Measurements from ENCODE around the gene PCNX2. TPM values are rescaled to one million over a fixed set of nuclear protein-coding genes. Genes with fewer than 3 reads are reported as not detected.

Gene PCNX2
- total and polyA plus RNA-seq, 2 donors (not counting 1 experiment from before 2014, with no cell fraction given) = 17.6 to 34.7 TPM

DNA sequence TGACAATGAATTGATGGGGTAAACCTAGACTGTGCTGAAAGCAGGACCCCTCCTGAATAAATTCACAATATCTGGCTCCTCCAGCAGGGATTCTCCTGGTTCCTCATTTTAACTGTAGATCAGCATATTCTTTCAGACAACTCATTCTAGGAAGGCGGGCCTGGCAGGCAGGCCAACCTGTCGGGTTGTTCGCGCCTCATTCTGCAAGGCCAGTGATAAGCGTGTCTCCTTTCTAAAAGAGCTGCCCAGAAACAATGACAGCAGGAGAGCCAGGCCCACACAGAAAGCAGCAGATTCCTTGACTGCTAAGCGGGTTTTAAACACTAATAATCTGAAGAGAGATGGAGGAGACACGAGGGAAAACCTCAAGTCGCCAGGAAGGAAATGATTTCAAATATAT, 275.1 kb downstream of the PCNX2 start:
- no peak for DNase-seq
- Histone ChIP-seq H3K9ac (ENCODE audit: low read length) (no peak overlapping the region), H3K4me1 (ENCODE audit: control insufficient read depth in 2 of 2, insufficient read depth in 2 of 2, low read length in 2 of 2) (no peaks in the 10 kb centered on the region), H3K4me3 (ENCODE audit: control extremely low read depth in 1 of 5, extremely low read depth in 1 of 5, insufficient read depth in 1 of 5, low read depth in 2 of 5, low read length in 4 of 5) (no peak overlapping the region), H2AFZ (ENCODE audit: insufficient read depth, low read depth, low read length, poor library complexity, severe bottlenecking) (no peak overlapping the region), H3K79me2 (ENCODE audit: control insufficient read depth, insufficient read depth, low read length) (no peaks in the 10 kb centered on the region), H3K4me2 (replicated peaks; ENCODE audit: low read depth, low read length, poor library complexity, severe bottlenecking) (no peak overlapping the region), H3K27me3 (replicated peaks in 1 of 4; ENCODE audit: control extremely low read depth in 1 of 4, control insufficient read depth in 3 of 4, insufficient read depth in 4 of 4, low read length in 3 of 4) (no peaks in the 10 kb centered on the region), H3K9me3 (ENCODE audit: control extremely low read depth in 1 of 3, control insufficient read depth in 2 of 3, insufficient read depth in 1 of 3, low read length in 2 of 3) (peaks cover 0 to 2% (median 0%) of the 10 kb centered on the region in 3 donors), H3K36me3 (replicated peaks in 1 of 2; ENCODE audit: control extremely low read depth in 1 of 2, control insufficient read depth in 1 of 2, extremely low read depth in 1 of 2, insufficient read depth in 2 of 2, low read length in 1 of 2) (no peaks in the 10 kb centered on the region), H4K20me1 (ENCODE audit: control insufficient read depth, insufficient read depth, low read length, poor library complexity, severe bottlenecking) (no peaks in the 10 kb centered on the region), H3K27ac (ENCODE audit: low read length in 2 of 2) (no peak overlapping the region)
- intact Hi-C loops (cut with micrococcal nuclease) = no loop called here
- no peak overlapping the region for H3K27ac Mint-ChIP-seq
- ATAC-seq (ENCODE audit: low read depth) = no peak
- TF ChIP-seq, protein P1, sequence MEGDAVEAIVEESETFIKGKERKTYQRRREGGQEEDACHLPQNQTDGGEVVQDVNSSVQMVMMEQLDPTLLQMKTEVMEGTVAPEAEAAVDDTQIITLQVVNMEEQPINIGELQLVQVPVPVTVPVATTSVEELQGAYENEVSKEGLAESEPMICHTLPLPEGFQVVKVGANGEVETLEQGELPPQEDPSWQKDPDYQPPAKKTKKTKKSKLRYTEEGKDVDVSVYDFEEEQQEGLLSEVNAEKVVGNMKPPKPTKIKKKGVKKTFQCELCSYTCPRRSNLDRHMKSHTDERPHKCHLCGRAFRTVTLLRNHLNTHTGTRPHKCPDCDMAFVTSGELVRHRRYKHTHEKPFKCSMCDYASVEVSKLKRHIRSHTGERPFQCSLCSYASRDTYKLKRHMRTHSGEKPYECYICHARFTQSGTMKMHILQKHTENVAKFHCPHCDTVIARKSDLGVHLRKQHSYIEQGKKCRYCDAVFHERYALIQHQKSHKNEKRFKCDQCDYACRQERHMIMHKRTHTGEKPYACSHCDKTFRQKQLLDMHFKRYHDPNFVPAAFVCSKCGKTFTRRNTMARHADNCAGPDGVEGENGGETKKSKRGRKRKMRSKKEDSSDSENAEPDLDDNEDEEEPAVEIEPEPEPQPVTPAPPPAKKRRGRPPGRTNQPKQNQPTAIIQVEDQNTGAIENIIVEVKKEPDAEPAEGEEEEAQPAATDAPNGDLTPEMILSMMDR (IDR thresholded peaks at IDR 0.05) = no peak
- no peak for TF ChIP-seq EZH2 (IDR thresholded peaks at IDR 0.05; ENCODE audit: borderline replicate concordance, insufficient read depth, low read depth, low read length, poor library complexity, severe bottlenecking)
- no peaks in the 10 kb centered on the region for H3K4me1 Mint-ChIP-seq
- no peak overlapping the region for H3K4me3 Mint-ChIP-seq
- H3K9me3 Mint-ChIP-seq (ENCODE audit: insufficient read depth) = no peaks in the 10 kb centered on the region
- 51% methylated on average over 6 of the region's 8 CpGs for WGBS (ENCODE audit: insufficient coverage)
- CTCF ChIA-PET = no interaction called here
- H3K27me3 Mint-ChIP-seq = no peaks in the 10 kb centered on the region
- POLR2A ChIA-PET = no interaction called here

DNA sequence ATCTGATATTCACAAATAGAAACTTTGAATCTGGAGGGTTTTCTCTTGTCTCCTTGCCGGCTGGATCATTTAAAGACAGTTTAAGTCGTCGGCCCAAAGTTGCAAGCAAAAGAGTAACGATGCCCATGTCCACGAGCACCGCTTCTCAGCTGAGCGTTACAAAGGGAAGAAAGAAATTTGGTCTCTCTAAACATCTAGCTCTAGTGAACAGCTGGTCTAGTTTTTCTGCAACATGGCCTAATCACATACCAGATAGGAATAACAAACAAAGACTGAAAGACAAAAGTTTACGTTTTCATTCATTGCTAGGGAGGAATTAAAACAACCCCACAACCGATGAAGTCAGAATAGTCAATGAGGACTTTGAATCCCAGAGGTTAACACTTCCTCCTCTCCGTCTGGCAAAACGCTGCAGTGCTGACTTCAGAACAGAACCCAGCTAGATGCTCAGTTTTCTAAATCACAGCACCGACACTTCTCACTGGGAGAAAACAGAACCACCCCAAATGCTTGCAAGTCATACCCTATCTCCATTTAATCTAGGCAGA, 275.7 kb downstream of the PCNX2 start:
- H3K27ac ChIP-seq (ENCODE audit: low read length in 2 of 2) = no peak overlapping the region
- no peak overlapping the region for H2AFZ ChIP-seq (ENCODE audit: insufficient read depth, low read depth, low read length, poor library complexity, severe bottlenecking)
- TF ChIP-seq, protein P1 (IDR thresholded peaks at IDR 0.05) = no peak
- no peak for TF ChIP-seq EZH2 (IDR thresholded peaks at IDR 0.05; ENCODE audit: borderline replicate concordance, insufficient read depth, low read depth, low read length, poor library complexity, severe bottlenecking)
- H3K4me2 ChIP-seq (replicated peaks; ENCODE audit: low read depth, low read length, poor library complexity, severe bottlenecking) = no peak overlapping the region
- H3K9me3 ChIP-seq (ENCODE audit: control extremely low read depth in 1 of 3, control insufficient read depth in 2 of 3, insufficient read depth in 1 of 3, low read length in 2 of 3) = peaks cover 0 to 2% (median 0%) of the 10 kb centered on the region in 3 donors
- CTCF ChIA-PET = no interaction called here
- Mint-ChIP-seq H3K27ac (no peak overlapping the region), H3K9me3 (ENCODE audit: insufficient read depth) (no peaks in the 10 kb centered on the region), H3K4me1 (no peaks in the 10 kb centered on the region), H3K27me3 (no peaks in the 10 kb centered on the region), H3K4me3 (no peak overlapping the region)
- POLR2A ChIA-PET = no interaction called here
- WGBS (ENCODE audit: insufficient coverage) = 97% methylated on average over 11 of the region's 12 CpGs
- H3K4me3 ChIP-seq (ENCODE audit: control extremely low read depth in 1 of 5, extremely low read depth in 1 of 5, insufficient read depth in 1 of 5, low read depth in 2 of 5, low read length in 4 of 5) = no peak overlapping the region
- ATAC-seq (ENCODE audit: low read depth) = no peak
- no peak overlapping the region for H3K9ac ChIP-seq (ENCODE audit: low read length)
- DNase-seq = no peak
- H3K27me3 ChIP-seq (replicated peaks in 1 of 4; ENCODE audit: control extremely low read depth in 1 of 4, control insufficient read depth in 3 of 4, insufficient read depth in 4 of 4, low read length in 3 of 4) = no peaks in the 10 kb centered on the region
- H4K20me1 ChIP-seq (ENCODE audit: control insufficient read depth, insufficient read depth, low read length, poor library complexity, severe bottlenecking) = no peaks in the 10 kb centered on the region
- intact Hi-C loops (cut with micrococcal nuclease) = no loop called here
- H3K4me1 ChIP-seq (ENCODE audit: control insufficient read depth in 2 of 2, insufficient read depth in 2 of 2, low read length in 2 of 2) = no peaks in the 10 kb centered on the region
- peaks cover 0 to 1% of the 10 kb centered on the region in 2 experiments for H3K36me3 ChIP-seq (replicated peaks in 1 of 2; ENCODE audit: control extremely low read depth in 1 of 2, control insufficient read depth in 1 of 2, extremely low read depth in 1 of 2, insufficient read depth in 2 of 2, low read length in 1 of 2)
- no peaks in the 10 kb centered on the region for H3K79me2 ChIP-seq (ENCODE audit: control insufficient read depth, insufficient read depth, low read length)

Data from B cell (primary cell).